ENCODE results near the gene SETD1A. TPM values are rescaled to one million over a fixed set of nuclear protein-coding genes. Genes with fewer than 3 reads are reported as not detected.

Gene SETD1A
- total and polyA plus RNA-seq, 12 donors = 2.3 to 40.1 (median 12.8) TPM

DNA sequence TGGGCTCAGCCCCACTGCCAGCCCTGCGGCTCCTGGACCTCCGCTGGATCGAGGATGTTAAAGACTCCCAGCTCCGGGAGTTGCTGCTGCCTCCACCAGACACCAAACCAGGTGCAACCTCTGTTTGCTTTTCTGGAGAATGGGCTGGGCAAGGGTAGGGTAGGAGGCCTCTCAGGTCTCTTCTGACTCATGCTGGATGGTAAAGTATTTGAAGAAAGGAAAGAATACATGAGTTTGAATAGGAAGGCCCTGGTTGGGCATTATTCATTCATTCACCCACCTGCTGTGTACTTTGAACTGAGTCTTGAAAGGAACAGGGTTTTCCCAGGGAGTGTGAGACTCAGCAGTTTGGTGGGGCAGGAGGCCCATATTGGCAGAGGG lies 15.1 kb upstream of the SETD1A start:
- intact Hi-C loops (cut with DNase I) = no loop called here
- H3K36me3 ChIP-seq (replicated peaks in 1 of 2) = peaks cover 0 to 20% of the 10 kb centered on the region in 2 donors
- H3K27me3 ChIP-seq = no peaks in the 10 kb centered on the region
- DNase-seq = no peak
- H3K4me3 ChIP-seq = no peak overlapping the region
- TF ChIP-seq, protein P1, sequence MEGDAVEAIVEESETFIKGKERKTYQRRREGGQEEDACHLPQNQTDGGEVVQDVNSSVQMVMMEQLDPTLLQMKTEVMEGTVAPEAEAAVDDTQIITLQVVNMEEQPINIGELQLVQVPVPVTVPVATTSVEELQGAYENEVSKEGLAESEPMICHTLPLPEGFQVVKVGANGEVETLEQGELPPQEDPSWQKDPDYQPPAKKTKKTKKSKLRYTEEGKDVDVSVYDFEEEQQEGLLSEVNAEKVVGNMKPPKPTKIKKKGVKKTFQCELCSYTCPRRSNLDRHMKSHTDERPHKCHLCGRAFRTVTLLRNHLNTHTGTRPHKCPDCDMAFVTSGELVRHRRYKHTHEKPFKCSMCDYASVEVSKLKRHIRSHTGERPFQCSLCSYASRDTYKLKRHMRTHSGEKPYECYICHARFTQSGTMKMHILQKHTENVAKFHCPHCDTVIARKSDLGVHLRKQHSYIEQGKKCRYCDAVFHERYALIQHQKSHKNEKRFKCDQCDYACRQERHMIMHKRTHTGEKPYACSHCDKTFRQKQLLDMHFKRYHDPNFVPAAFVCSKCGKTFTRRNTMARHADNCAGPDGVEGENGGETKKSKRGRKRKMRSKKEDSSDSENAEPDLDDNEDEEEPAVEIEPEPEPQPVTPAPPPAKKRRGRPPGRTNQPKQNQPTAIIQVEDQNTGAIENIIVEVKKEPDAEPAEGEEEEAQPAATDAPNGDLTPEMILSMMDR (IDR thresholded peaks at IDR 0.05) = no peak
- no peak for TF ChIP-seq POLR2A (IDR thresholded peaks at IDR 0.05)
- no peaks in the 10 kb centered on the region for H3K4me1 ChIP-seq (replicated peaks in 1 of 2)
- H3K9me3 ChIP-seq (replicated peaks in 1 of 3) = no peaks in the 10 kb centered on the region
- H3K27ac ChIP-seq = peak overlapping the region in 3 of 5 donors; percentile 13 to 69 (median 24)
- WGBS, 4 donors = 67 to 77% (median 71%) methylated on average over 1 to 4 of the region's 4 CpGs

DNA sequence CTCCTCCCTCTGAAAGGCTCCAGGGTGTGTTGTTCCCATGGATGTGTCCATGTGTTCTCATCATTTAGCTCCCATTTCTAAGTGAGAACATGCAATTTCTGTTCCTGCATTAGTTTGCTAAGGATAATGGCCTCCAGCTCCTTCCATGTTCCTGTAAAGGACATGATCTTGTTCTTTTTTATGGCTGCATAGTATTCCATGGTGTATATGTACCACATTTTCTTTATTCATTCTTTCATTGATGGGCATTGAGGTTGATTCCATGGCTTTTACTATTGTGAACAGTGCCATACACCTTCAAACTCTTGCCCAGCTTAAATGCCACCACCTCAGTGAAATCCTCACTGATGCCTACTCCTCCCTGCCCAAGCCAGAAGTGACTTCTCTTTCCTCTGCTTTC lies 13.2 kb upstream of the SETD1A start:
- peaks cover 0 to 20% of the 10 kb centered on the region in 2 donors for H3K36me3 ChIP-seq (replicated peaks in 1 of 2)
- no peak for DNase-seq
- H3K4me3 ChIP-seq = no peak overlapping the region

DNA sequence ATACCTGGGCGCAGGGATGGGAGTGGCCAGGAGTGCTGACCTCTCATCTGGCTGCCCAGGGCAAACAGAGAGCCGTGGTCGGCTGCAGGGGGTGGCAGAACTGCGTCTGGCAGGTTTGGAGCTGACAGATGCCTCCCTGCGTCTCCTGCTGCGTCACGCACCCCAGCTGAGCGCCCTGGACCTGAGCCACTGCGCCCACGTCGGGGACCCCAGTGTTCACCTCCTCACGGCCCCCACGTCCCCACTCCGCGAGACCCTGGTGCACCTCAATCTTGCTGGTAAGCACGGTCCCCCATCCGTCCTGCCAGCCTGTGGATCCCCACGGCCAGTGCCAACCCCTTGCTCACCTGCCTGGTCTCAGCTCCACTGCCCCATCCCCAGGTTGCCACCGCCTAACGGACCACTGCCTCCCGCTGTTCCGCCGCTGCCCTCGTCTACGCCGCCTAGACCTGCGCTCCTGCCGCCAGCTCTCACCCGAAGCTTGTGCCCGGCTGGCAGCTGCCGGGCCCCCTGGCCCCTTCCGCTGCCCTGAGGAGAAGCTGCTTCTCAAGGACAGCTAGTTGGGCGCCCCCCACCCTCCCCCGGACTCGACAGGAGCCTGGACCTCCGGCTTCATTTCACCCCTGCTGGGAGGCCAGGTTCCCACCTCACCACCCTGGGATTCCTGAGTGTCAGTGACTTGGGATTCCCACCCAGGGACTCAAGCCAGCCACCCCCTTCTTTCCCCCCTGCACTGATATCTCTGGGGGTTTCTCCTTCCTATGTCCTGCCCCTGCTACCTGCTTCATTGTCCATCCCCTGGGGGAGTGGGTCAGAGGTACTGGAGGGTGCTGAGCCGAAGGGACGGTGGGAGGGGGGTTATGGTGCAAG lies 10.6 kb upstream of the SETD1A start:
- DNase-seq = peak in 2 of 7 donors; percentile 35 to 51
- H3K4me3 ChIP-seq = no peak overlapping the region
- no peak for TF ChIP-seq POLR2A (IDR thresholded peaks at IDR 0.05)
- TF ChIP-seq, protein P1 (IDR thresholded peaks at IDR 0.05) = no peak
- H3K27me3 ChIP-seq = no peaks in the 10 kb centered on the region
- H3K9me3 ChIP-seq (replicated peaks in 1 of 3) = no peaks in the 10 kb centered on the region
- intact Hi-C loops (cut with DNase I) = no loop called here
- no peak overlapping the region for H3K27ac ChIP-seq
- peaks cover 22% of the 10 kb centered on the region in 2 donors for H3K4me1 ChIP-seq (replicated peaks in 1 of 2)
- H3K36me3 ChIP-seq (replicated peaks in 1 of 2) = peaks cover 0 to 20% of the 10 kb centered on the region in 2 donors
- 87 to 92% (median 88%) methylated on average over 25 to 38 of the region's 38 CpGs for WGBS, 4 donors

More for the DNA sequence above, 13.2 kb upstream of the SETD1A start:
- intact Hi-C loops (cut with DNase I) = no loop called here
- Histone ChIP-seq H3K27me3 (no peaks in the 10 kb centered on the region), H3K27ac (no peak overlapping the region), H3K4me1 (replicated peaks in 1 of 2) (no peaks in the 10 kb centered on the region), H3K9me3 (replicated peaks in 1 of 3) (no peaks in the 10 kb centered on the region)
- TF ChIP-seq POLR2A (IDR thresholded peaks at IDR 0.05) = no peak
- TF ChIP-seq, protein P1 (IDR thresholded peaks at IDR 0.05) = no peak

DNA sequence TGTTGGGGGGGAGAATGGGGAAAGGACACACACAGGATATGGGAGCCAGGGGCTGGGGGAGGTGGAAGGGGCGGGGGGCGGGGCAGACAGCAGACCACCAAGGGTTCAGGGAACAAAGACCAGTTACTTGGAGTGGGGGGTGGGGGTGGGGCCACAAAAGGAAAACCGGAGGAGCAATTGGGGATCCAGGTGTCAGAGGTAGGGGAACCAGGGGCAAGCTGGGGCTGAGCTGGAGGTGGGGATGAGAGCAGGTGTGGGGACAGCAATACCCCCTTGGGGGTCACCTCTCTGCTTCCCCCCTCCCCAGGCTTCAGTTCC lies 10.1 kb upstream of the SETD1A start:
- Histone ChIP-seq H3K9me3 (replicated peaks in 1 of 3) (no peaks in the 10 kb centered on the region), H3K27me3 (no peaks in the 10 kb centered on the region), H3K27ac (peak overlapping the region in 4 of 5 donors; percentile 57 to 94 (median 86)), H3K4me1 (replicated peaks in 1 of 2) (peaks cover 22 to 23% of the 10 kb centered on the region in 2 donors), H3K36me3 (replicated peaks in 1 of 2) (peaks cover 0 to 16% of the 10 kb centered on the region in 2 donors), H3K4me3 (peak overlapping the region in 1 of 4 donors; percentile 94)
- no peak for TF ChIP-seq POLR2A (IDR thresholded peaks at IDR 0.05)
- TF ChIP-seq, protein P1 (IDR thresholded peaks at IDR 0.05) = no peak
- WGBS, 4 donors = 50 to 76% (median 64%) methylated on average over 3 of the region's 3 CpGs
- intact Hi-C loops (cut with DNase I) = no loop called here
- no peak for DNase-seq

Data from adrenal gland (tissue), 12 donors.